NCI-H226 (cell line): Measurements from ENCODE around the gene KLK10.
A peak's percentile ranks its signal among the peaks of the same experiment; 100 is the strongest.
"Not testable (repeated sequence)": the region's sequence is repeated elsewhere in the genome, so short reads cannot be mapped to it uniquely, and the experiment has no call there.

ENCODE experiments used
- DNase-seq: peaks from one replicate; pipeline ENCODE4 v3.0.0-alpha.2; 2015

The KLK10 gene

GRCh38 chr19:51000981-51001380 lies 18.5 kb downstream of the KLK10 start:
- DNase-seq = no peak

- no peak for DNase-seq
Observed at GRCh38 chr19:51000426-51000825, 19.1 kb downstream of the KLK10 start.

- no peak for DNase-seq
Observed at GRCh38 chr19:50998686-50999085, 20.8 kb downstream of the KLK10 start.

- DNase-seq = no peak
Observed at GRCh38 chr19:50998061-50998460, 21.4 kb downstream of the KLK10 start.

GRCh38 chr19:50994129-50994528 lies 25.4 kb downstream of the KLK10 start:
- DNase-seq = no peak

GRCh38 chr19:50992666-50993035 lies 26.9 kb downstream of the KLK10 start:
- peak; percentile 71 for DNase-seq

DNA sequence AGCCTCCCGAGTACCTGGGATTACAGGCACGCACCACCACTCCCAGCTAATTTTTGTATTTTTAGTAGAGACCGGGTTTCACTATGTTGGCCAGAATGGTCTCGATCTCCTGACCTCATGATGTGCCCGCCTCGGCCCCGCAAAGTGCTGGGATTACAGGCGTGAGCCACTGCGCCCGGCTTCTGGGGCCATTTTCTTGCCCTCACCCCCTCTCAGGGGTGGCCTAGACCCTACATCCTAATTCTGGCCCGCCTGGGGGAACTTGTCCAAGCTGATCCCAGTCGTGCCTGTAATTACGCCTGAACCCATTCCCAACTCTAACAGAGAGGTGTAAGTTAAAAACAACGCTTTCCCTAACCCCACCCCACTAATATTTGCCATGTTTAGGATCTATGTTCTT lies 35.1 kb downstream of the KLK10 start:
- not testable (repeated sequence) for DNase-seq

GRCh38 chr19:50983625-50984292 lies 35.8 kb downstream of the KLK10 start, which contains the start of gene KLK7:
Gene KLK7 (minus strand): TSS chr19:50983917. CDS start chr19:50982399, 1,518 bp downstream.
- peak; percentile 58 for DNase-seq

GRCh38 chr19:50982186-50982585 lies 37.3 kb downstream of the KLK10 start:
- no peak for DNase-seq

DNA sequence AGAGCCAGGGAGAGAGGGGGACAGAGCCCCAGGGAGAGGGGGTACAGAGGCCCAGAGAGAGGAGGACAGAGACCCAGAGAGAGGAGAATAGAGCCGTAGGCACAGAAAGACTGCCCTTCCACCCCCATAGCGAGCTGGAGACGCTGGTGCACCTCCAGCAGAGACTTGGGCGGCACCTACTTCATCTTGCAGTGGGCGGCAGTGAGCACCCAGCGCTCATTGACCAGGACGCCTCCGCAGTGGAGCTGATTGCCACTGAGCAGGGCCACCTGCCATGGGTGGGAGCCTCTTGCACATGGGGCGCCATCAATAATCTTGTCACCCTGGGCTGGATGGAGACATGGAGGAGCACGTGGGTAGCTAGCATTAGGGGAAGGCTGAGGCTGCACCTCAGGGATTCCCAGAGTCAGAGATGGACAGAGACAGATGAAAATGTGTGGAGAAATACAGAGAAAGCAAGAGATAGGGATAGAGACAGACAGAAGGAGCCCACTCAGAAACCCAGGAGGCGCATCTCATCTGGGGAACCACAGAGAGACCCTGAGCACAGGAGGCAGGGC lies 37.8 kb downstream of the KLK10 start:
- no peak for DNase-seq

GRCh38 chr19:50980208-50980607 lies 39.3 kb downstream of the KLK10 start:
- DNase-seq = no peak

DNA sequence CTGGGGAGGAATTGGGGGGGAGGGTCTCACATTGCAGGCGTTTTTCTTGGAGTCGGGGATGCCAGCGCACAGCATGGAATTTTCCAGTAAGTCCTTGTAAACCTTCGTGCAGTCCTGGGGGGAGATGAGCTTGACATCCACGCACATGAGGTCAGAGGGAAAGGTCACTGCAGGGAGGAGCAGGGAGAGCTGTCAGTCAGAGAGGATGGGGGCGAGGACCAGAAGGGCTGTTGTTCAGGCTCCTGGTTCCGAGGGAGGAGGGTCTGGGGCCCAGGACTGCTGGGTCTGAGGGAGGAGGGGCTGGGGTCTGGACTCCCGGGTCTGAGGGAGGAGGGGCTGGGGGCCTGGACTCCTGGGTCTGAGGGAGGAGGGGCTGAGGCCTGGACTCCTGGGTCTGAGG lies 39.8 kb downstream of the KLK10 start:
- no peak for DNase-seq

GRCh38 chr19:50978772-50979390 lies 40.6 kb downstream of the KLK10 start:
- DNase-seq = no peak

DNA sequence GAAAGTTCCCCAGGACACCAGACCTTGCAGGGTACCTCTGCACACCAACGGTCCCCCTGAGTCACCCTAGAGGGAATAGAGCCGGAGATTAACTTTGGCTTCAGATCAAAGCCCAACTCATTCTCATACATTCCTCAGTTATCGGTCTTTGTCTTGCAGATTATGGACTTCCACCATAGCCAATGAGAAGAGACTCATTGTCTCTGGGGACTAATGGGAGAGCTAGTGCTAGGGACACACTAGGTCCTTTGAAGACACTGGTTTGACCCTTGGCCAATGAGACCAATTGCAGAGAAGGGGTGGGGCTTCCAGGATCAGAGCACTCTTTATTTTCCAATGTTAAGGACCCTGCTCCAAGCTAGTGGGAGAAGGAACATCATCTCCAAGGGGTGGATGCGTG lies 41.9 kb downstream of the KLK10 start:
- no peak for DNase-seq

GRCh38 chr19:50975766-50976165 lies 43.7 kb downstream of the KLK10 start:
- DNase-seq = peak; percentile 78

DNA sequence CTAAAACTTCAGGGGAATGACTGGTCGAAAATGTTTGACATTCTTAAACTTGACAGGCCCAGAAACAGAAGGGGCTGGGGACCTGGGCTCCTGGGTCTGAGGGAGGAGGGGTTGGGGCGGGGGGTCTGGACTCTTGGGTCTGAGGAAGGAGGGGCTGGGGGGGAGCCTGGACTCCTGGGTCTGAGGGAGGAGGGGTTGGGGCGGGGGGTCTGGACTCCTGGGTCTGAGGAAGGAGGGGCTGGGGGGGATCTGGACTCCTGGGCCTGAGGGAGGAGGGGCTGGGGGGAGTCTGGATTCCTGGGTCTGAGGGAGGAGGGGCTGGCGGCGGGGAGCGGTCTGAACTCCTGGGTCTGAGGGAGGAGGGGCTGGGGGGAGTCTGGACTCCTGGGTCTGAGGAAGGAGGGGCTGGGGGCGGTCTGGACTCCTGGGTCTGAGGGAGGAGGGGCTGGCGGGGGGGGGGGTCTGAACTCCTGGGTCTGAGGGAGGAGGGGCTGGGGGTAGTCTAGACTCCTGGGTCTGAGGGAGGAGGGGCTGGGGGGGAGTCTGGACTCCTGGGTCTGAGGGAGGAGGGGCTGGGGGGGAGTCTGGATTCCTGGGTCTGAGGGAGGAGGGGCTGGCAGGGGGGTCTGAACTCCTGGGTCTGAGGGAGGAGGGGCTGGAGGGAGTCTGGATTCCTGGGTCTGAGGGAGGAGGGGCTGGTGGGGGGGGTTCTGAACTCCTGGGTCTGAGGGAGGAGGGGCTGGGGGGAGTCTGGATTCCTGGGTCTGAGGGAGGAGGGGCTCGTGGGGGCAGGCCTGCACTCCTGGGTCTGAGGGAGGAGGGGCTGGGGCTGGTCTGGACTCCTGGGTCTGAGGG lies 44.6 kb downstream of the KLK10 start:
- DNase-seq = no peak

GRCh38 chr19:50972795-50973376 lies 46.6 kb downstream of the KLK10 start:
- no peak for DNase-seq

- not testable (repeated sequence) for DNase-seq
Observed at GRCh38 chr19:50969810-50970209, 49.7 kb downstream of the KLK10 start.

DNA sequence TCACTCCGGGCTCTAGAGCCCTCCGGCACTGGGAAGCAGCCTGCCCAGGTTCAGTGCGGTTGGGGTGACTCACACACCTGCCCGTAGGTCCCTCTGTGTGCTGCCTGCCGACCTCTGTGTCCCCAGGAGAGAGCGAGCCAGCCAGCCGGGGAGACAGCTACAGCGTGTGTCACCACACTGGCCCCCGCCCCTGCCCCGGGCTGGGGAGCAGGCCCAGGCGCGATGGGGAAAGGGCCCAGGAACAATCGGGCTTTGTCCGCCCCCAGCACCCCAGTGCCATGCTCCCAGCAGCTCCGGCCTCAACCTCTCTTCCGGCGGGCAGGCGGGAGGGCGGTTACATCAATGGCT lies 50.1 kb downstream of the KLK10 start, which contains the start of gene KLK6:
Gene KLK6, minus strand, starts transcription at position 179 of the 348 bp plus-strand sequence. CDS start 1,487 bp downstream, outside the sequence.
- DNase-seq = no peak

- no peak for DNase-seq
Observed at GRCh38 chr19:50968716-50969412, 50.6 kb downstream of the KLK10 start.

DNA sequence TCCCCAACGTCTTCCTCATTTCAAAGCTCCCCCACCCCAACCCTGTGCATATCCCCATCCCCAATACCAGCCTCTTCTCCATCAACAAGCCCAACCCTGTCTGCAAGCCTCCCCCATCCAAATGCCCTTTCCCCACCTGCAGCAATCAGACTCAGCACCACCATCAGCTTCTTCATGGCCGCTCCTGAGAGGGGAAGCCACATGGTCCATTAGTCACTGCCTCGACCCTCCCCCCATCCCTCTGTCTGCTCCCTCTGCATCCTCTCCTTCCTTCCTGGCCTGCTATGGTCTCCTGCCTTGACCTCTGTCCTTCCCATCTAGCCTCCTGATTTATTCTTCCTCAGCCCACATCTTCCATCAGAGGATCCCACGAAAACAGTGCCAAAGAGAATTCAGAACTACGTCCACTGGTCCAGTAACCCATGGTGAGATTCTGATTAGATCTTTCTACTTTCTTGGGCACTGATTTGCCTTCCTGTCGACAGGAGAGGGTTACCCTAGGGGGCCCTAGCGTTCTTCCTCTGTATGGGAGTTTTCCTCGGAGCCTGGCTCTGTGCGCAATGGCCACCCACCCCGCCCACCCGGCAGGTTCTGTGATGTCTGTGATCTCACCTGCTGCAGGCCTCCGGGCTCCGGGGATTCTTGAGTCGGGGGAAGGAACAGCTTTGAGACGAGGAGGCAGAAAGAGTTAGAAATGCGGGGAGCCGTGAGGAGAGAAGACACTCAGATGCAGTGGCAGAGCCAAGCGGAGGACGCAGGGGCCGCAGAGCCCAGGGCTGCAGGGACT lies 51.4 kb downstream of the KLK10 start:
- no peak for DNase-seq

- DNase-seq = no peak
Observed at GRCh38 chr19:50964266-50964665, 55.2 kb downstream of the KLK10 start.
